ENCODE data around the gene MALAT1. TPM values are rescaled to one million over a fixed set of nuclear protein-coding genes. Genes with fewer than 3 reads are reported as not detected.

The MALAT1 gene
- total RNA-seq, 1 experiment from 2014 or later, result 6,000 TPM

- no peak for TF ChIP-seq YY1 (IDR thresholded peaks at IDR 0.05; ENCODE audit: extremely low read depth, insufficient replicate concordance, low read depth, low read length)
- no peak for TF ChIP-seq CEBPB (IDR thresholded peaks at IDR 0.05; ENCODE audit: low read depth)
- peak; percentile 61 for TF ChIP-seq POLR2AphosphoS5 (IDR thresholded peaks at IDR 0.05; ENCODE audit: low read depth, low read length)
- TF ChIP-seq JUND (IDR thresholded peaks at IDR 0.05), result no peak
- TF ChIP-seq RAD21 (IDR thresholded peaks at IDR 0.05; ENCODE audit: low read depth), result no peak
- no peak for TF ChIP-seq EZH2 (IDR thresholded peaks at IDR 0.05)
Measured at GRCh38 chr11:65492637-65493366, 6.0 kb upstream of the MALAT1 start (continued).

- Histone ChIP-seq H3K36me3 (ENCODE audit: control insufficient read depth in 1 of 2, insufficient read depth in 2 of 2, low read length in 2 of 2) (no peaks in the 10 kb centered on the region), H3K9me2 (ENCODE audit: insufficient read depth) (no peaks in the 10 kb centered on the region), H4K20me1 (ENCODE audit: insufficient read depth) (no peaks in the 10 kb centered on the region), H3K9ac (ENCODE audit: low read length) (peak overlapping the region; percentile 67), H3K9me3 (ENCODE audit: control insufficient read depth in 1 of 2, insufficient read depth in 1 of 2, low read depth in 1 of 2, low read length in 2 of 2) (no peaks in the 10 kb centered on the region), H3K4me2 (ENCODE audit: low read length) (peak overlapping the region; percentile 77), H3K27me3 (ENCODE audit: insufficient read depth, low read length) (no peaks in the 10 kb centered on the region), H3K27ac (ENCODE audit: low read depth, low read length) (peak overlapping the region; percentile 98), H3K4me3 (replicated peaks in 1 of 2; ENCODE audit: low read depth in 1 of 2, low read length in 2 of 2) (peak overlapping the region; percentile 26 to 43), H2AFZ (ENCODE audit: low read depth, low read length, poor library complexity, severe bottlenecking) (no peak overlapping the region), H3K79me2 (ENCODE audit: insufficient read depth, low read length) (peaks cover 32% of the 10 kb centered on the region), H3K4me1 (ENCODE audit: control insufficient read depth in 1 of 2, insufficient read depth in 2 of 2, low read length in 2 of 2) (peaks cover 83 to 96% of the 10 kb centered on the region in 2 experiments)
- TF ChIP-seq POLR2AphosphoS5 (IDR thresholded peaks at IDR 0.05; ENCODE audit: low read depth, low read length) (peak; percentile 86), TCF7L2 (IDR thresholded peaks at IDR 0.05; ENCODE audit: borderline replicate concordance, extremely low read depth, insufficient read depth, insufficient read length) (peak; percentile 53), YY1 (IDR thresholded peaks at IDR 0.05; ENCODE audit: extremely low read depth, insufficient replicate concordance, low read depth, low read length) (peak; percentile 47), ZFX (IDR thresholded peaks at IDR 0.05) (peak; percentile 35), ATF3 (IDR thresholded peaks at IDR 0.05) (no peak), EZH2phosphoT487 (IDR thresholded peaks at IDR 0.05; ENCODE audit: borderline replicate concordance) (no peak), EGR1 (IDR thresholded peaks at IDR 0.05; ENCODE audit: low read depth) (no peak), SP1 (IDR thresholded peaks at IDR 0.05; ENCODE audit: low read depth) (no peak)
- CTCF ChIA-PET, result interaction anchor here (1.2 to 1.7 kb wide), 5 partner anchors 12 to 25 kb away, joined by 4 to 8 read pairs (median 5); no protein-coding TSS in a partner anchor
- DNase-seq (ENCODE audit: low read depth, low spot score), result peak; percentile 94
- TSS peak; percentile 58 for BruUV-seq (replicated peaks)
- POLR2A ChIA-PET, result interaction anchor here (0.7 to 26.7 kb wide), 6 partner anchors 9 to 111 kb away, joined by 3 to 1499 read pairs (median 289); partner anchors contain the start of genes FRMD8, MALAT1, NEAT1 and SLC25A45
- intact Hi-C loops (cut with micrococcal nuclease), result no loop called here
- RAD21 ChIA-PET (ENCODE audit: low non-redundant PET in 1 of 2, low total read pairs in 2 of 2, uncharacterized antibody in 2 of 2, unreplicated experiment in 2 of 2), result interaction anchor here (0.7 to 1.4 kb wide), 3 partner anchors 17 to 110 kb away, joined by 3 to 4 read pairs (median 3); no protein-coding TSS in a partner anchor
- ATAC-seq, result peak; percentile 37
Measured at GRCh38 chr11:65493367-65494176, 5.3 kb upstream of the MALAT1 start.

Measured in HCT116 (cell line).